Muscle of leg (tissue), 11 donors: ENCODE results near the gene MMAB. TPM values are rescaled to one million over a fixed set of nuclear protein-coding genes. Genes with fewer than 3 reads are reported as not detected.

Source experiments
- DNase-seq: peaks from one replicate; pipeline ENCODE4 v3.0.0; 2013
- H3K27ac ChIP-seq: one replicate; pipeline ENCODE4 v1.5.1; 2013; ENCODE audit warnings: mild to moderate bottlenecking, low read length, control low read depth
- H3K27me3 ChIP-seq: one replicate; pipeline ENCODE4 v1.6.1; 2013; ENCODE audit warnings: low read length; ENCODE audit not compliant: control insufficient read depth, insufficient read depth
- H3K36me3 ChIP-seq: one replicate; pipeline ENCODE4 v1.6.1; 2013; ENCODE audit warnings: low read length; ENCODE audit not compliant: control insufficient read depth, insufficient read depth
- H3K4me1 ChIP-seq: one replicate; pipeline ENCODE4 v1.6.1; 2013; ENCODE audit warnings: low read length; ENCODE audit not compliant: control insufficient read depth, insufficient read depth
- H3K4me3 ChIP-seq: one replicate; pipeline ENCODE4 v1.5.1; 2013; ENCODE audit warnings: low read length, control low read depth
- H3K9me3 ChIP-seq: replicated peaks from 2 replicates; pipeline ENCODE4 v1.6.1; 2013; ENCODE audit warnings: low read depth, low read length; ENCODE audit not compliant: control insufficient read depth
- WGBS: methylation state at CpG from one replicate; pipeline ENCODE4 v1.1.5; 2013; ENCODE audit warnings: missing lambda C conversion rate; ENCODE audit not compliant: insufficient coverage; 5-methylcytosine and 5-hydroxymethylcytosine counted together
- polyA plus RNA-seq, 8 donors: library from polyadenylated mRNA; unstranded; fragments of 120-200 nt; gene quantifications; one replicate each; pipeline versions ENCODE4 v1.2.1 to v1.2.3, GENCODE V29; 2013; ENCODE audit warnings: inconsistent platforms in 1 of 8, low replicate concordance in 1 of 8; ENCODE audit not compliant: insufficient read length in 8 of 8, insufficient read depth in 1 of 8
- total RNA-seq: library from RNA; stranded (reverse); fragments of 120-200 nt; gene quantifications from one replicate; pipeline ENCODE4 v1.2.4, GENCODE V29; 2013

Gene MMAB
- total and polyA plus RNA-seq, 9 donors, result 23.1 to 36.4 (median 28.7) TPM

DNA sequence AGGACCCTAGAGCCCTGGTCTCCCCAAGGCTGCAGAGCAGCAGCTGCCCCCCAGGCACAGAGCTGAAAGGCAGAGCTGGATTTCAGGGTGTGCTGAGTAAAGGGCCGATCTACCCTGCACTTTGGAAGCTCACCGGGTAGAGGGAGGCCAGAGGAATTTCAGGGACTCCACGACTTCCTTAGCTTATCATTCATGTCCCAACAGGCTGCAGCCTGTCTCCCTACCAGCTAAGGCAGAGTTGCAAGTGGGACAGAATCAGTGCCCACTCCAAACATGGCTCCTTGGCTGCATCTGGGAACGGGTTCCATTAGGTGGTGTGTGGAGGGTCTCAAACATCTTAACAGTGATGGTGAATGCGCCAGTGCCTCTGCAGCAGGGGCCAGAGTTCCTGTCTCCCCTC is 27.5 kb downstream of the MMAB start:
- WGBS, result 100% methylated on average over 2 of the region's 5 CpGs
- DNase-seq, result no peak
- H3K27me3 ChIP-seq, result peaks cover 28% of the 10 kb centered on the region
- no peaks in the 10 kb centered on the region for H3K36me3 ChIP-seq
- no peaks in the 10 kb centered on the region for H3K9me3 ChIP-seq
- no peak overlapping the region for H3K4me3 ChIP-seq
- H3K4me1 ChIP-seq, result peaks cover 6% of the 10 kb centered on the region
- no peak overlapping the region for H3K27ac ChIP-seq

DNA sequence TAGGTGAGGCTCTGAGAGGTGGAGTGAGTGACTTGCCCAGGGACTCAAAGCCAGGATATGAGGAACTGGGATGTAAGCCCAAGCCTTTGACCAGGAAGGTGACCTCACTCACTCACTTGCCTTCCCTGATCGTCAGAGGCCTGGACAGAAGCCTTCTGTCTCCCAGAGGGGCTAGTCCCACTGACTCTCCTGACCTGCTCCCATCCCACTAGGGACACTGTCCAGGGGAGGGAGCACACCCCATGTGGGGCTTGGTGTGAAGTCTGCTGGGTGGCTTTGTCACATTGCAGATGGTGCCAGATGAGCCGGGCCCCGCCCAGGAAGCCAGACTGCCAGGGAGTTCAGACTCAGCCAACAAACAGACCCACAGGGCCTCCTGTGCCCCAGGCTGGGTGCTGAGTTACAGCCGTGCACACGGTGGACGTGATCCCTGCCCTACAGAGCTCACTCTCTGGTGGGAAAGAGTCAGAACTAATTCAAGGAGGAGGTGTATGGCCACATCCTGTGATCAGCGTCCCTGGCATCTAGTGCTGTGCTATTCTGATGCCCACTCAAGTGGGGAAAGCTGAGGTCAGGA is 28.3 kb downstream of the MMAB start:
- peaks cover under 1% of the 10 kb centered on the region for H3K36me3 ChIP-seq
- WGBS, result 38% methylated on average over 3 of the region's 7 CpGs
- H3K4me3 ChIP-seq, result no peak overlapping the region
- H3K27me3 ChIP-seq, result peaks cover 20% of the 10 kb centered on the region
- peaks cover 6% of the 10 kb centered on the region for H3K4me1 ChIP-seq
- no peaks in the 10 kb centered on the region for H3K9me3 ChIP-seq
- no peak overlapping the region for H3K27ac ChIP-seq
- DNase-seq, result no peak

DNA sequence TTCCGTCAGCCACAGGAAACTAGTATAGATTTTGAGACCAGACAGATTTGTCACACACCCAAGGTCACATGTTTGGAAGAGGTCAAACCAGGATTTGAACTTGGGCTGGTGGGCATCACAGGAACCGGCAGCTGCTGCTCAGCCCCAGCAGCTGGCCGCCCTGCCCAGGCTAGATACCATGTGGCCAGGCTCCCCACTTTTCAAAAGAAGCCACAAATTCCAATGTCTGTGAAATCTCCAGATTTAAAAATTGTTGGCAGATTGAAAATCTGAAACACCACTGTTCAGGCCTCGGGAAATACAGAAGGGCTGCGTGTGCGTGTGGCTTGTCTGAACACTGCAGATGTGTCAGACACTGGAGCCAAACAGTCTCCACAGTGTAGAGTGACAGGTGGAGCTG is 30.4 kb downstream of the MMAB start:
- Histone ChIP-seq H3K36me3 (peaks cover 5% of the 10 kb centered on the region), H3K27me3 (peaks cover 5% of the 10 kb centered on the region), H3K9me3 (no peaks in the 10 kb centered on the region), H3K4me1 (peaks cover 6% of the 10 kb centered on the region), H3K27ac (no peak overlapping the region), H3K4me3 (no peak overlapping the region)
- WGBS, result 55% methylated on average over 6 of the region's 6 CpGs
- no peak for DNase-seq

DNA sequence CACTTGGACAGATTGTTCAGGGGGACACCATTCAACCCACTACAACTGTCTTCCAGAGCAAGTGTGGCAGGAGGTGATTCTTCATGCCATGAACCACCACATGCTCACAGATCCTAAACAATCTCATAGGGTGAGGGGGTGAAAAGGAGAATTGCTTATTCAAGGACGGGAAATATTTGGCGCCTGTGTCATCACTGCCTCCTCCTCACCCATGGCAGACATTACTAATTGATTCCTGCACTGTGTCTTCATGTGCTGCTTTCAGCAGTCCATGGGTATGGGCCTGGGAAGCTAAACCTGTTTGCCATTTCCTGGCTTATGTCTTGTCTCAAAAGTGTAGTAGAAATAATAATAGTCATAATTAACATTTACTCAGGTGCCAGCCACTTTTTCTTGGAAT is 31.3 kb downstream of the MMAB start:
- WGBS, result no CpG with 5 or more reads among the region's 2 CpGs
- H3K4me3 ChIP-seq, result no peak overlapping the region

DNA sequence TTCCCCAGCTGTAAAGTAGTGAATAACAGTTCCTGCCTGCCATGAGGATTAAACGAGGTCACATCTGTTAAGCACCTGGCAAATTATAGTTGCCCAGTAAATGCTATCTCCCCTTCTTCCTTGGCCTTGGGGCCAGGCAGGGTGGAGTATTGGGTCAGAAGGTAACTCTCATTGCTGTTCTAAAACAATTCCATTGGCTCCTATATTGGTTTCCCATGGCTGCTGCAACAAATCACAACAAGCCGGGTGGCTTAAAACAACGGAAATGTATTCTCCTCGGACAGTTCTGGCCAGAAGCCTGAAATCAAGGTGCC is 31.9 kb downstream of the MMAB start:
- DNase-seq, result no peak
- WGBS, result 32% methylated on average over 3 of the region's 4 CpGs
- Histone ChIP-seq H3K4me1 (peaks cover 6% of the 10 kb centered on the region), H3K27me3 (no peaks in the 10 kb centered on the region), H3K36me3 (peaks cover 5% of the 10 kb centered on the region), H3K9me3 (no peaks in the 10 kb centered on the region), H3K27ac (no peak overlapping the region), H3K4me3 (no peak overlapping the region)

More for the DNA sequence above, 31.3 kb downstream of the MMAB start:
- H3K9me3 ChIP-seq, result no peaks in the 10 kb centered on the region
- H3K4me1 ChIP-seq, result peaks cover 6% of the 10 kb centered on the region
- DNase-seq, result no peak
- no peak overlapping the region for H3K27ac ChIP-seq
- H3K36me3 ChIP-seq, result peaks cover 5% of the 10 kb centered on the region
- H3K27me3 ChIP-seq, result no peaks in the 10 kb centered on the region

DNA sequence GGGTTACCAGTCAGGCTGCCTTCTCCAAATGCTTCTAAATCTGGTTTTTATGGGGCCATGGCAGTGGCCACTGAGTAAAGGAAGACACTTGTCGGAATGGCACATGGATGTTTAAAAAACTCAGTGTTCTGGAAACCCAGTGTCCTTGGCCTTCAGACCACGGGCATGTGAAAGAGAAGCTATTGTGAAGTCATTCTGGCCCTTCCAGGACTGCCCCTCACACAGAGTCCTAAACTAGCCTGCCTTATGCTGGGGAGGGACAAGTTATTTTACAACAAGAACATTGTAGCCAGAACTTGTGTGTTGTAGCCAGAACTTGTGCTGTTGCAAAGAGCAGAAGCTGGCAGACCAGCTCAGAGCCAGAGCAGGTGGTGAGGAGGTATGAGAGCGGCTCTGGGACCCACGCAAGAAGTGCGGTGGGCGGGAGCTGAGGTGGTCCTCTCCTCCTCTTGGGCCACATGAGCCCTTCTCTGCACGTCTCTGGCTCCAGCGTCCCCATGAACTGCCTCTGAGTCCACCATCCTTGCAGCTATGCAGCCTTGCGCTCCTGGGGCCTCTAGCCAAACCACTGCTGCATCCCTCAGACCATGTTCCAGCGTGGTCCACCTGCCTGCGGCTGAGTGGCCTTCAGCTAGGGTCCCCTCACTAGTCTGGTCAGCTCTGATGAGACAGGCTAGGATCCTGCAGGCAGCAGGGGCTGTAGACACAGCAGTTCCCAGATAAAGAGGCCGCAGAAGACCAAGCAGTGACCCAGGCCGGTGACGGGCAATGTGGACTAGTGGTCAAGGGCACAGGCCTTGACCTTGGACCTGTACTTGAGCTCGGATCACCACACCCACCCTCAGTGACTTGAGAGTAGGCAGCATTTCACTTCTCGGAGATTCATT is 32.5 kb downstream of the MMAB start:
- H3K4me3 ChIP-seq, result no peak overlapping the region
- peaks cover 11% of the 10 kb centered on the region for H3K36me3 ChIP-seq
- 72% methylated on average over 16 of the region's 16 CpGs for WGBS
- H3K27ac ChIP-seq, result no peak overlapping the region
- no peaks in the 10 kb centered on the region for H3K9me3 ChIP-seq
- no peak for DNase-seq
- peaks cover 6% of the 10 kb centered on the region for H3K4me1 ChIP-seq
- H3K27me3 ChIP-seq, result no peaks in the 10 kb centered on the region

DNA sequence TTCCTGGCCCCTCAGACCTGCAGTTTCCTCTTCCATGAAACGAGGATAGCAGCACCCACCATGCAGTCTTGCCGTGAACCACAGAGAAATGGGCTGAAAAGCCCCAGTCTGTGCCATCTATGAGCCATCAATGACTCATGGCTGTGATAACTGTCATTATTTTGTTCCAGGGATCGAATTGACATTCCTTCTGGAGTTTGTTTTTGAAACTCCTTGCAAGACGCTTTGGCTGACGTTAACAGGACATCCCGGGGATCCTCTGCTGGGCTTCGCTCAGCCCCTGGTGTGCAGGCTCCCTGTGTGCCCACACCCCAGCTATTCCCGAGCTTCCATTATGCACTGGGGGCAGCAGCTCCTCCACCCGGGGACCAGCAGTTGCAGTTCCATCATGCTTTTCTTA is 33.8 kb downstream of the MMAB start:
- Histone ChIP-seq H3K27ac (no peak overlapping the region), H3K36me3 (peaks cover 24% of the 10 kb centered on the region), H3K4me3 (no peak overlapping the region), H3K9me3 (no peaks in the 10 kb centered on the region), H3K4me1 (no peaks in the 10 kb centered on the region), H3K27me3 (no peaks in the 10 kb centered on the region)
- 72% methylated on average over 9 of the region's 9 CpGs for WGBS
- no peak for DNase-seq

DNA sequence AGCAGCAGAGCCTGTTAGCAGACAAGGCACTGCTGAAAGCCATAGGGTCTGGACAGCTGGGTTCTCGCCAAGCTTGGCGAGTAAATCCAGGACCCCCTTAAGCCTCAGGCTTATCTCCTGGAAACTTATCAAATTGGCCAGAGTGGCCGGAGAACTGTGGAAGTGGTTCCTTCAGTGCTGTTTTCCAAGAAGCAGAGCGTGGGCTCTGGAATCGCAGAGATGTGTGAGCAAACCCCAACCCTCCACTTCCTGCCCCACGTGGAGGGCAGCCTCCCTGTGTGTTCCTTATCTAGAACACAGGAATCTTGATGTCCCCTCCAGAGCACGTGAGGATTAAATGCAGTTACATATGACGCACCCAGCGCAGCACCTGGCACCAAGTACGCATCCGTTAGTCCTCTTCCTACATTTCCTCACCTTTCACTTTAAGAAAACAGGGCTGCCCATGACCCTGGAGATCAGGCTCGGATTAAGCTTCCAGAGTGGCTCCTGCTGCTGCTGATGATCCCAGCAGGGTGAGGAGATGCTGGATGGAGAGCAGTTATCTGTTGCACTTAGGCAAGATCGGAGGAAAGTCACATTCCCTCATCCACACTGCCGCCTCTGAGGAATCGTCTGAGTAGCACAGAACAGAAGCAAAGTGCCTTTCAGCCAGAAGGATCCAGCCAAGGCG is 35.0 kb downstream of the MMAB start:
- H3K27ac ChIP-seq, result no peak overlapping the region
- H3K36me3 ChIP-seq, result peaks cover 36% of the 10 kb centered on the region
- no peak overlapping the region for H3K4me3 ChIP-seq
- no peak for DNase-seq
- H3K4me1 ChIP-seq, result no peaks in the 10 kb centered on the region
- no peaks in the 10 kb centered on the region for H3K27me3 ChIP-seq
- no peaks in the 10 kb centered on the region for H3K9me3 ChIP-seq
- WGBS, result 68% methylated on average over 13 of the region's 16 CpGs

DNA sequence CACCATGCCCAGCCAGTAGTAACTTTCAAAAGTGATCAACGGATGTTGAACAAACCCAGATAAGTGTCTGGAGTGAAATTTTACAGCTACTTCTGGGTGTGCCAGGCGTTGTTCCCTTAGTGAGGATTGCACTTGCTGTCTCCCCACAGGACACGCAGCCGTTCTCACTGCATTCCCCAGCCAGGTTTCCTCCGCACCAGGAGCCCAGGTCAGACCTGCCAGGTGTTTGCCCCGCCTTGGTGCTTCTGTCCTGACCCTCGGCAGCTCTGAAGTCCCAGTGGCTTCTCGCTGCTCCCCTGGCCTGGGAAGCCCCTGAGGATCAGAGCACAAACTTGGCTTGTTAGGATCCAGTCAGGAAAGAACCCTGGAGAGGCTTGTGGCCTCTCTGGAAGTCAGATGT is 36.2 kb downstream of the MMAB start:
- no peak for DNase-seq

DNA sequence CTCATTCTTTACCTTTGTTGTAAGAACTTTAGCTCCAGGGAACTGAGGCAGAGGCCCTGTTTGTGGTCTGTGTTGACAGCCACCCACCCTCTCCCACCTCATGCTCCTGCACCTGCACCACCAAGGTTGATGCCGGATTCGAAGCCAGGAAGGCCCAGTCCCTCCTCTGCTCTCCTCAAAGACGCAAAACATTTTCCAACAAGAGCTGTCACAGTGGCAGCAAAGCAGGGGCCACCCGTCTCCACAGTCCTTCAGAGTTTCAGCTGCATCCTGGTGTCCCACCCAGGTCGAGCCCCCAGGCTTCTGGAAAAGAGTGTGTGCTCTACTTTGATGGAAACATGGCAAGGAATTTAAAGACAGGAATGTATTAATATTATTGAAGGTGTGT is 37.4 kb downstream of the MMAB start:
- no peak overlapping the region for H3K4me3 ChIP-seq
- H3K27ac ChIP-seq, result no peak overlapping the region
- H3K9me3 ChIP-seq, result no peaks in the 10 kb centered on the region
- H3K27me3 ChIP-seq, result no peaks in the 10 kb centered on the region
- H3K4me1 ChIP-seq, result peaks cover 18% of the 10 kb centered on the region
- H3K36me3 ChIP-seq, result peaks cover 59% of the 10 kb centered on the region
- WGBS, result 80% methylated on average over 1 of the region's 5 CpGs
- no peak for DNase-seq

More for the DNA sequence above, 36.2 kb downstream of the MMAB start:
- WGBS, result 86% methylated on average over 8 of the region's 8 CpGs
- H3K4me3 ChIP-seq, result no peak overlapping the region
- H3K27ac ChIP-seq, result no peak overlapping the region
- peaks cover 48% of the 10 kb centered on the region for H3K36me3 ChIP-seq
- H3K4me1 ChIP-seq, result peaks cover 11% of the 10 kb centered on the region
- no peaks in the 10 kb centered on the region for H3K9me3 ChIP-seq
- H3K27me3 ChIP-seq, result no peaks in the 10 kb centered on the region
